DMS 273 treated with DMSO at 0.1 percent for 48 hours (cell line): ENCODE measurements around the gene KRT80.

Source experiments
- DNase-seq: peaks from one replicate; lab custom pipeline; 2025; lab: John Stamatoyannopoulos, UW

KRT80 gene

DNA sequence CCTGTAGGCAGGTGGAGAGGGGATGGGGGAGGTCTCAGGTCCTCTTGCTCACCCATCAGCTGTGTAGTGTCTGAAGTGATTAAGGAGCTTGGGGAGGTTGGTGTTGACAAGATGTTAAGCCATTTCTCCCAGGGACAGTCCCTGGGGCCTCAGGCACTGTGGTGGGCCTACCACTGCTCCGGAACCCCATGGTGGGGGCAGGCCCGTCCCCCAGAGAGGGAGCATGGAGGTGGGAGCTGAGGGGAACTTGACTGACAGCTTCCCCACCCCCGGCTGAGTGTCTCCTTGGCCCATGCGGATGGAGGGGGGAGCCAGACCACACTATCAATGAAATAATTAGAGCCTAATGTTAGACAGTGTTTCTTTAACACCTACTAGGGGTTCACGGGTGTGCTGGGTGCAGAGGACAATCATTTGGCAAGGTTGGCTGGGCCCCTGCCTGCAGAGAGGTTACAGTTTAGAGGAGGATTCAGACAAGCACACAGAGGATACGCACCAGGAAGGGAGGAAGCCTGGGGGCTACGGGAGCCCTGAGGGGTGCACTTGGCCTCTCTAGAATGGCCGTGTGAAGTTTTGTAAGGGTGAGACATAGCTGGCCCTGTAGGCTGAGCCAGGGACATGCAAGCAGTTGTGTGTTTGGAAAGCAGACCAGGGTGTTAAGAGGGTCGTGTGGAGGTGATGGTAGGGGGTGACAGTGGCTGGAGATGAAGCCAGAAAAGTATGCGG, 19.3 kb upstream of the KRT80 start:
- no peak for DNase-seq

DNA sequence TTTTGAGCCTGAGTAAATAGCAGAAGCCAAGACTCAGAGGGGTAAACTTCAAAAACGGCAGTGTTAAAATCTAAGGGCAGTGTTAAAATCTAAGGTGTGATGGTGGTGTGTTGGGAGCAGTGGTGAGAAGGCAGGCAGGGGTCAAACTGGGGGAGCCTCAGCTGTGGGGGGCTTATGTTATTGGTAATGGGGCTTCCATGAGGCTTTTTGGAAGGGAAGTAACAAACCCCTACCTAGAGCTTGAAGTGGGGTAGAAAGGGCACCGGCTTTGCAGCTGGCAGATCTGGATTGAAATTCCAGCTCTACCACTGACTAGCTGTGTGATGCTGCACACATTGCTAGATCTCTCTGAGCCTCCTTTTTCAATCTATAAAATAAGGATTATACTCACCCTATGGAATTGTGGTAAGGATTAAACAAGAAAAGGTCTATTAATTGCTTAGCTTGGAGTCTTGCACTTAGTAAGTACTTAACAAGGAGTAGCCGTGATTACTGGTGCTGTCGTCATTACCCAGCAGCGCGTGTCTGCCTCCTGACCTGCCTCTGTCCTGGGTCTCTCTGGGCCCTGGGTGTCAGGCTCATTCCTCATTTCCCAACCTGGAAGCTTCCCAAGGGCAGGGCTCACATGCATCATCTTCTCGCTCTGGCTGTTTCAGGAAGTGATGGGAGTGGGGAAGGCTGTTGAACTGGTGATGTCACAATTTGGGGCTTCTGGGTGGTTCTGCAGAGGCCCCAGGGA, 18.5 kb upstream of the KRT80 start:
- DNase-seq: no peak

DNA sequence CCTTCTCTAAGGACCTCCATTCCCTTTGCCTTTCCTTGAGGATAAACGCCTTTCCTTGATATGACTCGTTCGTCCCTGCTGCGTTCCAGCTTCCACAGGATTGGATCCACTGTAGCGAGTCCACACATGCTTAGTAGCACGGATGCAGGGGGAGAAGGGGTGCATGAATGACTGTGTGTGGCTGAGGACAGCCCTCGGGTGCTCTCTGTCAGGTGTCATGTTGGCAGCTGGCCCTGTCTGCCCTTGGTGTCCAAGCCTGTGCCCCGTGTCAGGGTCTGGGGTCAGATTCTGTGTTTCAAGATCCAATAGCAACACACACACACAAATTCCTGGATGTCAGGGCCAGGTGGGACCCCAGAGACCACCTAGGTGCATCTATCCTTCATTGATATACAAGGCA, 17.5 kb upstream of the KRT80 start:
- DNase-seq: no peak

DNA sequence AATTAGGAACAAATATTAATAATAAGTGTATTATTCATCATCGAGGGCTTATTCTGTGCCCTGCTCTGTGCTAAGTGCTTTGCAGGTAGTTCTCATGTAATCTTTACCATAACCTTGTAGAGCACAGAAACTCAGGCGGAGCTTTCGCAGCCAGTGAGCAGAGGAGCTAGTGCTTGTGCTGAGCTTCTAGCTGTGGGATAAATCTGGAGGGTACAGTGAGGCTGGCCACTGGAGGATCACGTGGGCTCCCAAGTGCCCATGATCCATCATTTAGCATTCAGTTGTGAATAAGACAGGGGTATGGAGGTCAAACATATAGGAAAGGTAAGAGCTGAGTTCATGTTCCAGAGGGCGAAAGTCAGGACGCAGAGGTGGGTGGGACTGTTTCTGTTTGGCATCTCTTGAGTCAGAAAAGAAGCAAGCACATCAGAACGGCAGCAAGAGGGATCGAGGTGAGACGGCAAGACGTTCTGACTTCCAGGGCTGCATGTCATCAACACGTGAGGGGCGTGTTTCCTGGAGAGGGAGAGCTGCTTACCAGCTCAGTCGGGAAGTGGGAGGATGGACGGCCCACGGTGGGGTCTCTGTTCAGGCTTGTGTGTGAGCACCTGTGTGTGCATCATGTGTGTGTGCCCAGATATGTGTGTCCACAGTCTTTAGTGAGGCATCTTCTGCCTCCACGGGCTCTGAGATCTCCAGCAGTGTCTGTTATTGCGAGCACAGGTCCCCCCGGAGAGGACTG, 16.8 kb upstream of the KRT80 start:
- no peak for DNase-seq

DNA sequence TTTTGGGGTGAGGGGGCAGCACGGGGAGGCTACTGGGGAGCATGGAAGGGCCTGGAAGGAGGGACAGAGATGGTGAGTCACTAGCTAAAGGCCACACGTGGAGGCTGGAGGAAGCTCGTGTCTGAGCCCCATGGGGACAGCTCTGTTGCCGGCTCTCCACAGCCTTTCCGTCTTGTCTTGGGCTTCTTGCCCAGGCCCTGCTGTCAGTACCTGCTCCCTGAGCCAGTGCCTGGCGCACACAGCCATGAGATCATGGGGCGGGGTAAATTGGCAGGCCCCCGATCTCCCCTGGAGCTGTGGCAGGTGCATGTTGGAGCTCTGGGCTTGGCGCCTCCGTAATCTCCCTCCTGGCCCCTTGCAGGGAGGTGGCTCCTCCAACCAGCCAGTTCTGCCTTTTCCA, 16.1 kb upstream of the KRT80 start:
- DNase-seq: peak; percentile 17

DNA sequence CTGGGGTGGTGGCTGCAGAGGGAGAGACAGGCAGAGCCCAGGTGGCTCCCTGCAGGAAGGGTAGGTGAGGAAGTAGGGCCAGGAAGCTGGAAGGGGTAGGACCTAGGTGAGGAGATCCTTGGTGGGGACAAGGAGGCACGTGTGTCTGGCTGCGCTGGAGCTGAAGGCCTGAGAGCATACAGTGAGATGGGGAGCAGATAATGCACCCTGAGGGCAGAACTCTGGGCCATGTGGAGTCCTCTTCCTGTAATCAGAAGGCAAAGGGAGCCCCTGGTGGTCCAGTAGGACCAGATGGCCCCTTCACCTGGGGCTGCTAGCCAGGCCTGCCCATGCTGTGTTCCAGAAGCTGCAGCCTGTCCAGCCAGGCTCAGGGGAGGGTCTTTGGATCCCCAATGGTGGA, 15.3 kb upstream of the KRT80 start:
- DNase-seq: no peak

DNA sequence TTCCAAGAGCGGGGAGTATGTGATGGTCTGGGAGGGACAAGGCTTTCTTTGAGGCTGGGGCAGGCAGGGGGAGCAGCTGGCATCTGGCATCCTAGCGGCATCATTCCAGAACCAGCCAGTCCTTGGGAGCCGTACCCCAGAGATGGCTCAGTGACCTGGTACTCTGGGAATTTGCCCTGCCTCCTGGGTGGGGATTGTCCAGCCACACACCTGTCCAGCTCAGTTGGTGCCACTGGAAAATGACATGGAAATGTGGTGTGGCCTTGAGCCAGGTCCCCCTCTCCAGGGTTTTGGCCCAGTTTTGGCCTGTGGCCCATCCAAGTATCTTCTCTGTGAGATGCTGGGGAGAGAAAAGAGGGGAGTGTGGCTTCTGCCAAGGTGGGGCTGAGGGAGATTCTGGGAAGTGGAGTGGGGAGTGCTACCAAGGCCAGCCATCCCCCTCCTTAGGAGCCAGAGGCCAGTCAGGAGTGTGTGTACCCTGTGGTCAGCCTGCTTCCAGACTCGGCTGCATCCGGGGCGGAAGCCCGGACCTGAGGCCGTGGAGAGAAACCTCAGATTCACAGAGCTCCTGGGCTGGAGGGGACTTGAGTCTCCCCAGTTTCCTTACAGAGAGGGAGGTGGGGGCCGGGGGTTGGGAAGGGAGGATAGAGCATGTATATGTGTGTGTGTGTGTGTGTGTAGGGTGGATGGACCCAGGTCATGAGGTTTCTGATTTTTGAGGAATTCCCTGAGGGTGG, 14.7 kb upstream of the KRT80 start:
- no peak for DNase-seq

DNA sequence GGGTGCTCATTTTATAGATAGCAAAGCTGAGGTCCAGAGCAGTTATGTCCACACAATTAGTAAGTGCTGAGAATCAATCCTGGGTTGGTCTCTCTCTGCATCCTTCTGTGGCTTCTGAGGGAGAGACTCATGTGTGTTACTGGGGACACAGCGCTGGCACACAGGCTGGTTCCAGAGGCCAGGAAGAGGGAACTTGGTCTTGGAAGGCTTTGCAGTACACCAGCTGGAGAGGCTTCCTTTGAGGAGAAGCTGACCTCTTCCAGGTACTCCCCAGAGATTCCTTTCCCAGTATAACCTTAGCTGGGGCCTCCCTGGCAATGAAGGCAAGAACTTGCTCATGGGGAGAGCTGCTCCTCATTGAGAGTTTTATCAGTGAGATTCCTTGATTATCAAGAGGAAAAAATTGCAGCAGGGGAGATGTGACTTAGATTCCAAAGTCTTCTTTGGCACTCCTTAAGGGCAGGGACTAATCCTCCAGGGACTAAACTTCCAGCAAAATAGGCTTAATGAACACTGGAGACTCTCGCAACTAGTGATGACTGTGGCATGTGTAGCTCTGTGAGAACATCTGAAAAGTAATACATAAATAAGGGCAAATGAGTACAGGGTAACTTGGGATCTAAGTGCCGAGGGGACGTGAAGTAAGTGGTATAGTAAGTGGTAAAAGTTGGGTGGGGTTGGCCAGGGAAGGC, 13.9 kb upstream of the KRT80 start:
- DNase-seq: no peak

DNA sequence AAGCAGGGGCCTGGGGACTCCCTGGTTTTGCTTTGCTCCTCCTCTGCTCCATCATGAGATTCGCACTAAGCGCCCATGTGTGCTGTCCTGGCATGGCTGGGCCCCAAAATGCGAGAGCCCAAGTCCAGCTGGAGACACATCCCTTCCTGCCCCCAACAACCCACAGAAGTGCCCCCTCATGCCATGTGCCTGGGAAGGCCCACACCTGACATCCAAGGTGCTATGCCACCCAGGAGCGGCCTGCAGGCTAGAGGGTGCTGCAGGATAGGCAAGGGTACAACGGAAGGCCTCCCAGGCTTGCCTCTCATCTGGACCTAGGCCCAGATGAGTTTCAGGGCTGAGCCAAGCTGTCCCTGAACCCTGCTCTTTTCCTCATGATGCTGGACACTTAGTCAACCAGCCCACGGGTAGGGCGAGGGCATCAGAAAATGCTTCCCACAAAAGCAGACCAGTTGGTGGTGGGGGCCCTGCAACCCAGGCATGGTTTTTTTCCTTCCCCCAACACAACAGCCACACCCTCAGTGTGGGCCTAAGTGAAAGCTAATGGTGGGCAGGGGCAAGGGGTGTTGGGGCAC, 13.2 kb upstream of the KRT80 start:
- no peak for DNase-seq

DNA sequence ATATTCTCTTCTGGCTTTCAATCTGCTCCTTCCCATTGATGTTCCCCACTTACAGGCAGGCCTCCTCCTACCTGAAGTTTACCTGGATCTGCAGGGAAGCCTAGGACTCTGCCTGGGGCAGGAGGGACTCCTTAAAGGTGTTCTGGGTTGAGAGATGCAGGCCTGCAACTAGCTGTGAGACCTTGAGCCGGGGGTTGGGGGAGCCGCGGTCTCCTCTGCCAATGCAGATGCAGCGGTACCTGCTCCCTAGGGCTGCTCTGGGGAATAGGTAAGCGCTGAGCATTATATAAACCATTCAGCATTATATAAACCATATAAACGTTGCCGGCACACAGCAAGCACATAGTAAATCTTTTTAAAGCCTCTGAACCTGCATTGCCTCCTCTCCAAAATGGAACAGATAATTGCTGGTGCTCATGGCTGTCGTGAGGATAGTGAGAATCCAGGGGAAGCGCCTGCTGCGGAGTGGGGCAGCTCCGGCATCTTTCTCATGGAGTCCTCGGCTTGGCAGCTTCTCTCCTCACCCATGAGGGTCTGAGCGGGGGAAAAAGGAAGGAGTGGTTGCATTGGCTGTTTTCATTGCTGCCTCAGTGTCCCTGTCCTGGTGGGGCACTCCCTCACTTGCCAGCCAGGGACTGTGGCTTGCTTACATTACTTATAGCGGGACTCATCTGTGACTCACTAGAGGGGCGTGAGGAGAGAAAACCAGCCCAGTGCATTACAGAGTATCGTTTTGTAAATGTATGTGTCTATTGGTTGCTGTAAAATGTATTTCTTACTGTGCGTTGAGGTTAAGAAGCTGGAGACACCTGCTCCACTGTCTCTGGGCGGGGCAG, 12.5 kb upstream of the KRT80 start:
- DNase-seq: no peak

DNA sequence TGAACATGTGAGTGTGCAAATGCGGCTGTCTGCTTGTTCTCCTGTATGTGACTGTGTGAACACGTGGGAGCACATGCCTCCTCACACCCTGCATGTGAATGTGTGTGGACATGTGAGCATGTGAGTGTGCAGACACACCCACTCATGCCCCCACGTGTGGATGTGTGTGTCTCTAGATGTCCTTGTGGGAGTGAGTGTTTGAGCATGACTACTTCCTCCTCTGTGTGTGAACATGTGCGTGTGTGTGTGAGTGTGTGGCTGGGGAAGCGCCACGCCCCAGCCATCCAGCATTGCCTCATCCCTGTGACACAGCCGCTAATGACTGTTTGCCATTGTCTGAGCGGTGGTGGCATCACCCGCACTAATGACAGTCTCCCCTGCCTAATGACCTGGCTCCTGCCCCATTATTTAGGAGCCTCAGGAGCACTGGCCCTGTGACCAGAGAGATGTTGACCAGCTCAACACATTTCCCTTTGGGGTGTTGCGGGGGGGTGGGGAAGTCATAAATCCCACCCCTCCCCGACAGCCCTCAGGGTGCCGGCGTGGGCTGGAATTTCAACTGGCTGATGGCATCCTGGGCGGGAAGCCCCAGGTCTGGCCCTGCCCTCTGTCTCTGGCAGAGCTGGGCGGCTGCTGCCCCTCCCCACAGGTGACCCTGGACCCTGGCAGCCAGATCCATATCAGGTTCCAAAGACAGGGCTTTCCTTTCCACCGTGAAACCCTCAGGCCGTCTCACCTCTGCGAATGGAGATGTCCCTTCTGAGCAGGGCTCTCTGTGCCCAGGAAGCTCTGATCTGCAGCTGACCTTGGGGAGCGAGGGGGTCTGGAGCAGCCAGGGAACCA, 11.5 kb upstream of the KRT80 start:
- no peak for DNase-seq

DNA sequence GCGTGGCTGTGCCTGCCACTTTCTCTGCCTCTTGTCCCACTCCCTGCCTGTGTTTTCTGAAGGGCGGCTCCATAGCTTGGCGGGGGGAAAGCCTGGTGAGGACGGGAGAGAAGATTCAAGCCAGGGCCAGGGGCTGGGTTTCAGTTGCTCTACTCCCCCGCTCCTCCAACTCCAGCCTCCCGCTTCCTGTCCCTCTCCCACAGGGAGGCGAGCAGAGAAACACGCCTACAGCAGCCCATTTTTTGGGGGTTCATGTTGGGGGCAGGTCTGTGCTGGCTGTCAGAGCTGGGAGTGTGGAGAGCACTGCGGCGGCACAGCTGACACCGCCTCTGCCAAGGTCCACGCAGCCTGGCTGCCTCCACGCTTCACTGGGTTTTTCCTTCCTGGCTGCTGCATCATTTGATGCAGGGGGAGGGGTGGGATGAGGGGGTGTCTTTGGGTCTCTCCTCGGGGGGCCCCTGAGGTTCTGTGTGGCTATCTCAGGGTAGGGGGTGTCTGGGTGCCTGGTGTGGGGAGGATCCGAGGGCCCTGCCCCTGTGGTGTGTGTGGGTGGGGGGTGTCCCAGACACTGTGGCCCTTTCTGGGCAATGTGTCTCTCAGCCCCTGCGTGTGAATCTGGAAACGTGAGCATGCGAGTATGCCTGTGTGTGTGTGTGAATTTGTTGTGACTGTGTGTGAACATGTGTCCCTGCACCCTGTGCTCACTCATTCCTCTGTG, 10.7 kb upstream of the KRT80 start:
- no peak for DNase-seq

DNA sequence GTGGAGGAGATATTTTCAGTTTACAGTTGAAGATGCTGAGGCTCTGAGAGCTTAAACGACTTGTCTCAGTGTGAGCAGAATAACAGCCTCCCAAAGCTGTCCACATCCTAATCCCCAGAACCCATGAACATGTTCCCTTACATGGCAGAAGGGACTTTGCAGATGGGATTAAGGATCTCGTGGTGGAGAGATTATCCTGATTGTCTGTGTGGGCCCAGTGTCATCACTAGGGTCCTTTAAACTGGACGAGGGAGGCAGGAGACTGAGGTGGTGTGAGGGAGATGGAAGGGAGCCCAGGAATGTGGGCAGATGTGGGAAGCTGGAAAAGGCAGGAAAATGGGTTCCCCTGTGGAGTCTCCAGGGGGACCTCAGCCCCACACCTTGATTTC, 9.6 kb upstream of the KRT80 start:
- no peak for DNase-seq

DNA sequence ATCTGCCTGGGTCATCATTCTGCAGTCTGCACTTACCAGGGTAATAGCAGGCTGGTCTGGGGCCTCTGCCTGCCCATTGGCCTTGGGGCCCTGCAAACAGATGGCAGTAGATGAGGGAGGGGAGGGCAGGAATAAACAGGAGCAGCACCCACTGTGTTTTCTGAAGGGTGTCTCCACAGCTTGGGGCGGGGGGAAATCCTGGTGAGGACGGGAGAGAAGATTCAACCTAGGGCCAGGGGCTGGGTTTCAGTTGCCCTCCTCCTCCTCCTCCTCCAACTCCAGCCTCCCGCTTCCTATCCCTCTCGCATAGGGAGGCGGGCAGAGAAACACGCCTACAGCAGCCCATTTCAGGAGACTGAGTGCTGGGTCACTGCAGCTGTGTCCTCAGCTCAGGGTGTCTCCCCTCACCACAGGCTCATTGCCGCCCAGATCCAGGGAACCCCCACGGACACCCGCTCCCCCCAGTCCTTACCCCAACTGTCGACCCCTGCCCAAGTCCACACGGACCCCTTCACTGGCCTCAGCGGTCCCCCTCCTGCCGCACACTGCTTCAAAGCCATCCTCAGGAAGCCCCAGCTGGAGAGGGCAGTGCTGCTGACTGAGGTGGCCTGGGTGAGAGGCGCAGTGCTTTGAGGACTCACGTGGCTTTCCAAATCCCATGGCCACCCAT, 9.1 kb upstream of the KRT80 start:
- no peak for DNase-seq

DNA sequence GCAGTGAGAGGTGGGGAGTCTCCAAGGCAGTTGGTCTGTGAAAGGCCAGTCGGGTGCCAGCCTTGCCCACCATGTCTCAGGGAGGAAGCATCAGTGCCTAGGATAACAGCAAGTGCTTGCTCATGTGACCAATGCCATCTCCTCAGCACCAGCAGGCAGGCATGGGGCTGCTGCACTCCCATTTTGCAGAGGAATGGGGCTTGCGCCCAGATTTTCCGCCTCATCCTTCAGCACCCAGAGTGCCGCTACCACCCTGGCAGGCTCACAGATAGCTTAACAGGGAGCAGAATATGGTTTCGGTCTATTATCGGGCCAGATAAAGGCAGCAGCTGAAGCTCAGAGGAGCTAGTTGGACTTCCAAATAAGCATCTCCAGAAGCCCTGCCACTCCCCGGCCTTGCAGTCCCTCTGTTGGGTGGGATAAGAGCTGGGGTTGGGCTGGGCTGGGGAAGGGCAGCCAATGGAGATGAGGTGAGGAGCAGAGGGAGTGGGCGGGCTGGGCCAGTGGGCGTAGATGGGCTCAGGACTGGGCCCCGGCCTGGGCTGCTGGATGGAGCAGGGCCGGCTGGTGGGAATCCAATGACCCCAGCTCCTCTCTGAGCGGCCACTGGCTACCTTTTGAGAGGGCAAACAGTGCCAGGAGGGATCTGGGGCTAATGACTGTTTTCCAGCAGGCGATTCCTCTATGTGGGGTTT, 8.4 kb upstream of the KRT80 start:
- no peak for DNase-seq

DNA sequence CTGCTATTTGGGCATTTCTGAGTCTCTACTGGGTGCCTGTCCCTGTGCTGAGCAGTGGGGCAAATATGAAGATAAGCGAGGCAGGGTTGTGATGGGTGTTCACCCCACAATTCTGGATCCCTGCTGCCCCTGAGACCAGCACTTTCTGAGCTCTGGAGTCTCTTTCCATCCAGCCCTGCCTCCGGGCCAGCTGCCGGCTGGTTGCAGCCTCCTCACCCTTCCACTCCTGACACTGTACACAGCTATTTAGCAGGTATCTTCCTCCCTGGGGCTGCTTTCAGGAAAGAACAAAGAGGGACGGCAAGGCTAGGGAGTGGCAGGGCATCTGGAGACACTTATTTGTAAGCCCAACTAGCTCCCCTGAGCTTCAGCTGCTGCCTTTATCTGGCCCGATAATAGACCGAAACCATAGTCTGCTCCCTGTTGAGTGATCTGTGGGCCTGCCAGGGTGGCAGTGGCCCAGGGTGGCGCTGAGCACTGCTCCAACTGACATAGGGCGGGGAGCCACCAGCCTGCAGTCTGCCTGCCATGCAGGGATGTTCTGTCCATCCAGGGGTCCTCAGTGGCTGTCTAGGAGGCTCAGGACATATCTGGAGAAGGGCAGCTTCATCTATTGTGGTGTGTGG, 7.6 kb upstream of the KRT80 start:
- no peak for DNase-seq
